ENCODE measurements around the gene KRTAP10-12.

DNA sequence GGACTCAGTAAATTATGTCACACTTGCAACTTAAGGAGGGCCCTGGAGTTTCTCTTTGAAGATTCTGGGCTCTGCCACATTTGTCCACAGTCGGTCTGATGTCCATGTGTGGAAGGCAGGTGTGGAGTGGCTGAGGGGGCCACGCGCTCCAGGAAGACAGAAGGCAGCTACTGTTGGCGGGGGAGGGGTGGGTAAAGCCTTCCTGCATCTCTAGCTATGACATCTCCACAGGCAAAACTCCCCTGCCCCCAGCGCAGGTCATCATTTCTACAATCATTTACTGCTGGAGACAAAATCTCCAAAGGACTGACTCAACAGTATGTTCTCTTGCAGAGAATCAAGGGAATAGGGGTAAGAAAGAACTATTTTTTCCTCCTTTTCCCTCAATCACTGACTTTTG lies 25.8 kb downstream of the KRTAP10-12 start:
- TF ChIP-seq, protein P1, sequence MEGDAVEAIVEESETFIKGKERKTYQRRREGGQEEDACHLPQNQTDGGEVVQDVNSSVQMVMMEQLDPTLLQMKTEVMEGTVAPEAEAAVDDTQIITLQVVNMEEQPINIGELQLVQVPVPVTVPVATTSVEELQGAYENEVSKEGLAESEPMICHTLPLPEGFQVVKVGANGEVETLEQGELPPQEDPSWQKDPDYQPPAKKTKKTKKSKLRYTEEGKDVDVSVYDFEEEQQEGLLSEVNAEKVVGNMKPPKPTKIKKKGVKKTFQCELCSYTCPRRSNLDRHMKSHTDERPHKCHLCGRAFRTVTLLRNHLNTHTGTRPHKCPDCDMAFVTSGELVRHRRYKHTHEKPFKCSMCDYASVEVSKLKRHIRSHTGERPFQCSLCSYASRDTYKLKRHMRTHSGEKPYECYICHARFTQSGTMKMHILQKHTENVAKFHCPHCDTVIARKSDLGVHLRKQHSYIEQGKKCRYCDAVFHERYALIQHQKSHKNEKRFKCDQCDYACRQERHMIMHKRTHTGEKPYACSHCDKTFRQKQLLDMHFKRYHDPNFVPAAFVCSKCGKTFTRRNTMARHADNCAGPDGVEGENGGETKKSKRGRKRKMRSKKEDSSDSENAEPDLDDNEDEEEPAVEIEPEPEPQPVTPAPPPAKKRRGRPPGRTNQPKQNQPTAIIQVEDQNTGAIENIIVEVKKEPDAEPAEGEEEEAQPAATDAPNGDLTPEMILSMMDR (IDR thresholded peaks at IDR 0.05; ENCODE audit: poor library complexity) = no peak
- no peak for TF ChIP-seq EZH2 (IDR thresholded peaks at IDR 0.05; ENCODE audit: borderline replicate concordance)
